ENCODE data around the gene KLK5. TPM values are rescaled to one million over a fixed set of nuclear protein-coding genes. Genes with fewer than 3 reads are reported as not detected.
"Not testable (repeated sequence)": the region's sequence is repeated elsewhere in the genome, so short reads cannot be mapped to it uniquely, and the experiment has no call there.

KLK5 gene, protein sequence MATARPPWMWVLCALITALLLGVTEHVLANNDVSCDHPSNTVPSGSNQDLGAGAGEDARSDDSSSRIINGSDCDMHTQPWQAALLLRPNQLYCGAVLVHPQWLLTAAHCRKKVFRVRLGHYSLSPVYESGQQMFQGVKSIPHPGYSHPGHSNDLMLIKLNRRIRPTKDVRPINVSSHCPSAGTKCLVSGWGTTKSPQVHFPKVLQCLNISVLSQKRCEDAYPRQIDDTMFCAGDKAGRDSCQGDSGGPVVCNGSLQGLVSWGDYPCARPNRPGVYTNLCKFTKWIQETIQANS
- not detected in 2 replicates for total RNA-seq (2014; rRNA removed; shearing (Covaris generic))

DNA sequence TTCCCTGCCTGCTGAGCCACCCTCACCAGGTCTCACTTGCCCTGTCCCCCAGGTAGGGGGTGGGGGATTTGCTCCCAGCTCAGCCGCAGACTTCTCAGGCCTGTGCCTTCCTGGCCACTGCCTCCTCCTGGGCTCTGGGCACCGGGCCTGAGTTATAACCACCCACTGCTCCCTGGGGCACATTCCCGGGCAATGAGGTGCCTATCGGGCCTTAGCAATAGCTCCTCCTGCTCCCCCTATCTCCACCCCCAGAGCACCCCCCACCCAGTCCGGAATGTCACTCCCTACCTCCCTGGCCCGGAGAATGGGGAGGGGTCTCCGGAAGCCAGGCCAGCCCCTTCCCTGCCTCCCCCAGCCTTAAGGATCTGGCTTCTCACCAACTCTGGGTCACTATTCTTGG, at the start of gene KLK5:
Gene KLK5 (minus strand): TSS at position 129 of the 400 bp plus-strand sequence. CDS start 381 bp downstream, outside the sequence.
- DNase-seq (ENCODE audit: low read depth) = peak; percentile 28

GRCh38 chr19:51002089-51002532, 49.3 kb upstream of the KLK5 start:
- DNase-seq (ENCODE audit: low read depth) = no peak

GRCh38 chr19:51001515-51001914, 48.7 kb upstream of the KLK5 start, which contains the start of gene KLK8:
Gene KLK8 (minus strand): TSS chr19:51001604. CDS start chr19:51001167, 437 bp downstream.
- DNase-seq (ENCODE audit: low read depth) = no peak

- DNase-seq (ENCODE audit: low read depth) = no peak
Measured at GRCh38 chr19:51000981-51001380, 48.1 kb upstream of the KLK5 start.

- no peak for DNase-seq (ENCODE audit: low read depth)
Measured at GRCh38 chr19:51000426-51000825, 47.6 kb upstream of the KLK5 start.

GRCh38 chr19:50998686-50999085, 45.8 kb upstream of the KLK5 start:
- no peak for DNase-seq (ENCODE audit: low read depth)

DNA sequence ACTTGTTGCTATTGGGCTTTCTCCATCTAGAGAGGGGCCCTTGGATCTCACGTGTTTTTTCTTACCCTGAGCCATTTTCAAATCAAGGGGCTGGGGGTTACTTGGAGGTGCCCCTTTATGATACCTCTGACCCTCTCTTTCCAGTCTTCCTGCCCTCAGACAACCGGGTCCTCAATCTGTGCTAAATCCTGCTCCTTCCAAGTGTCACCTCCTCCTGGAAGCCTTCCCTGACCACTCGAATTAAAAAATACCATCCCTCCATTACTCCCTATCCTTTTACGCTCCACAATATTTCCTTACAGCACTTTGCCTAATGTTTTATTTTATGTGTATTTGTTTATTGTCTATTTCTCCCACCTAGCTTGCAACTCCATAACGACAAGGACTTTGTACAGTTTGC, 45.2 kb upstream of the KLK5 start:
- DNase-seq (ENCODE audit: low read depth) = no peak

DNA sequence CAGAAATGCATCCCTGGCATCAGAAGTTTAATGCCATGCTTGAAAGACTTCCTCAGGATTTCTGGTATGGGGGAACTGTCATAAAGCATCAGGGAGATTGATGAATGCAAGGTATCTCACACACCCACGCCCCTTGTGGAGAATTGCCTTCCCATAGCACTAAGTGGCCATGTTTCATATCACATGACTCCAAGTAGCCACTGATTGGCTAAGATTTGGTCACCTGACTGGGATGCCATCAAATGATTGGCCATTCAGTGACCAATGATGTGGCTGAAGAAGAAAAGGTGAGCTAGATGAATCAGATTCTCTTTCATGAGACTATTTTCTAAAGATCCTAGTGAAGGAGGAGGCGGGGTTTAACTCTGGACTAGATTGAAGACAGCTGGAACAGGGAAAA, 41.3 kb upstream of the KLK5 start:
- DNase-seq (ENCODE audit: low read depth) = peak; percentile 8

DNA sequence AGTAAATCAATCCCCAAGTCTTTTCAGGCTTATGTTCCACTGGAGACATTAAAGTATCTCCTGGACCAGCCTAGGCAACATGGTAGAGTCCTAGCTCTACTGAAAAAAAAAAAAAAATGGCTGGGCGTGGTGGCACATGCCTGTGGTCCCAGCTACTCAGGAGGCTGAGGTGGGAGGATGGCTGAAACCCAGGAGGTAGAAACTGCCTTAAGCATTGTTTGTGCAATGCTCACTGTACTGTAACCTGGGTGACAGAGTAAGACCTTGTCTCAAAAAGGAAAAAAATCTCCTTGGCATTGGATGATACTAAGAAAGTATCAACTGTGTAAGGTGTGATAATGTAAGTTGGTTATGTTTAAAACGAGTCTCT, 39.8 kb upstream of the KLK5 start:
- no peak for DNase-seq (ENCODE audit: low read depth)

GRCh38 chr19:50984416-50984815, 31.6 kb upstream of the KLK5 start:
- not testable (repeated sequence) for DNase-seq (ENCODE audit: low read depth)

DNA sequence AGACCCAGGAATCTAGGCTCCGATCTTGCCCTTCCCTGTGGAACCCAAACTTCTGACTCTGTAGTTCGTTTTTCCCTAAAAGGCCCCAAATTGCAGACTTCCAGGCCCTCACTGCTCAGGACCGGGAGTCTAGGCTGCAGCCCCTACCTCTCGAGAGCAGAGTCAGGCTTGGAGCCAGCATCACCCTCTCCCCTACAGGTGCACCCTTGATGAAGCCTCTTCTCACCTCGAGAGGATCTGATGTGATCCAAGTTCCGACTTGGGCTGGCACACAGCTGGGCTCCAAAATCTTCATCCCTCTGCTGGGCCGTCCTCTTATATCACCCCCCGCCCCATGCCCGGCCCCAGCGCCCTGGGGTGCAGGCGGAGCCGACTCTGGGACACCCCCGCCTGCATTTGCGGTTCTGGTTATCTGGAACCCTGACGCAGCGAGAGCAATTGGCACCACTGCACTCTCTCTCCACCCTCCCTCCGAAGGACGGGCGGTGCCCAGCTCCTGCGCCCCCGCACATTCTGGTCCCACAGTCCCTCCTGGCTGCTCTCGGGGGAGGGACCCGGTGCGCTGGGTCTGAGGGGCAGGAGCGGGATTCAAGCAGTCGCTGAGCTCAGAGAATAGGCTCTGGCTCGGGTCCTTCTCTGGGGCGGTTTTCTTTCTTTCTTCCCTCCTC, 30.9 kb upstream of the KLK5 start, which contains the start of gene KLK7:
Gene KLK7 (minus strand): TSS at position 293 of the 668 bp plus-strand sequence. CDS start 1,518 bp downstream, outside the sequence.
- DNase-seq (ENCODE audit: low read depth) = no peak

DNA sequence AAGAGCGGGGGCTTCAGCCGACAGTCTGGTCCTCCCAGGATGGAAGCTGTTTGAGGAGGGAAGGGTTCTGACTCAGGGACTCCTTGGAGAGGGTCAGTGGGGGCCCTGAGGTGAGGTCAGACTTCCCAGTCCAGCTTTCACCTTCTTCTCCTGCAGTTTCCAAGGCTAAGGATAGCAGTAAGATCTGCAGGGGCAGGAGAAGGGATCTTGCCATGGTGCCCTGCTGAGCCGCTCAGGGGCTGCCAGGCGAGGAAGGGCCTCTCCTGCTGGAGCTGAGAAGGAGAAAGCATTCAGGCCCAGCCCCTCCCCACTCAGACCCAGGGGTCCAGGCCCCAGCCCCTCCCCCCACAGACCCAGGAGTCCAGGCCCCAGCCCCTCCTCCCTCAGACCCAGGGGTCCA, 29.3 kb upstream of the KLK5 start:
- no peak for DNase-seq (ENCODE audit: low read depth)

- no peak for DNase-seq (ENCODE audit: low read depth)
Measured at GRCh38 chr19:50981587-50982146, 28.8 kb upstream of the KLK5 start.

- DNase-seq (ENCODE audit: low read depth) = no peak
Measured at GRCh38 chr19:50980208-50980607, 27.4 kb upstream of the KLK5 start.

- no peak for DNase-seq (ENCODE audit: low read depth)
Measured at GRCh38 chr19:50979758-50980157, 26.9 kb upstream of the KLK5 start.

DNA sequence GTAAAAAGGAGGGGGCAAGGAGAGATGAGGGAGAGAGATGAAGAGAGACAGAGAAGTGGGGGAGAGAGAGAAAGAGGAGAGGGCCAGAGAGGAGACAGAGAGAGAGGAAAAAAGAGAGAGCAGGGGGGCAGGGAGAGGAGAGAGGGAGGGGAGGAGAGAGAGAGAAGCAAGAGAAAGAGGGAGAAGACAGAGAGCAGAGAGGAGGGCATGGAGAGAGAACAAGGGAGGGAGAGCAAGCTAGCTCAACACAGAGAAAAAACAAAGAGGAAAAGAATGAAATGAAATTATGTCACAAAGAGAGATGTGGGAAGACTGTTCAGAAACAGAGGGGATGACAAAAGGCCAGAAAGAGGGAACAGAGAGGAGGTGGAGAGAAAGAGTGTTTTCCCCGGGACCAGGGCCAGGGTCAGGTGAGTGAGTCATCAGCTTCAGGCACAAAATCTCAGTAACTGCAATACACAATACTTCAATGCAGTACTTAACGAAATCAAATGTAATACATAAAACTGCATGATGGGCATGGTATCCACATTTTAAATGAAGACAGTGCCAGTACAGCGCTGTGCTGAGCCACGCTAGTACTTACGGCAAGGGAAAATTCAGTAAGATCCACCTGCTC, 26.0 kb upstream of the KLK5 start:
- peak; percentile 20 for DNase-seq (ENCODE audit: low read depth)

- no peak for DNase-seq (ENCODE audit: low read depth)
Measured at GRCh38 chr19:50977626-50978025, 24.8 kb upstream of the KLK5 start.

- peak; percentile 53 for DNase-seq (ENCODE audit: low read depth)
Measured at GRCh38 chr19:50975766-50976165, 22.9 kb upstream of the KLK5 start.

GRCh38 chr19:50974702-50975556, 22.1 kb upstream of the KLK5 start:
- no peak for DNase-seq (ENCODE audit: low read depth)

DNA sequence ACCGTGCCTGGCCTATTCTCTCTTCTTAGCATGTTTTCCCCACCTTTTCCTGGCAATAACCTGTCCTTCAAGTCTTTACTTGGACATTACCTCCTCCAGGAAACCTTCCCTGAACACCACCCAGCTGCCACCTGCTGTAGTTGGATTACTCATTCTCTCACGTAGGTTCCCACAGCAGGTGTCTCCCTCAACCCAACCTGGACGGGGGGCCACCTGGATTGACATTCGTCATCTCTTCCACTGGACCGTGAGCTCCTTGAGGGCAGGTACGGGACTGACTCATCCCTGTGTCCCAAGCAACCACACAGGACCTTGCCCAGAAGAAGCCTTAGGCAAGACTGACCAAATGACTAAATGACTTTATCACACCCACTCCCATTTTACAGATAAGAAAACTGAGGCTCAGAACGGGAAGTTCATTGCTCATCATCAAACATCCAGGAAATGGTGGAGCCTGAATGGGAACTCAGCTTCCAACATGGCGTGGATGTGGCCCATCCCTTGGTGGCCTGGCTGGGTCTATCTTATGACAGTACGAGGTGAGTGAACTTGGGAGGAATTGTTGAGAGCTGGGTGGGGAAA, 20.0 kb upstream of the KLK5 start:
- DNase-seq (ENCODE audit: low read depth) = no peak

DNA sequence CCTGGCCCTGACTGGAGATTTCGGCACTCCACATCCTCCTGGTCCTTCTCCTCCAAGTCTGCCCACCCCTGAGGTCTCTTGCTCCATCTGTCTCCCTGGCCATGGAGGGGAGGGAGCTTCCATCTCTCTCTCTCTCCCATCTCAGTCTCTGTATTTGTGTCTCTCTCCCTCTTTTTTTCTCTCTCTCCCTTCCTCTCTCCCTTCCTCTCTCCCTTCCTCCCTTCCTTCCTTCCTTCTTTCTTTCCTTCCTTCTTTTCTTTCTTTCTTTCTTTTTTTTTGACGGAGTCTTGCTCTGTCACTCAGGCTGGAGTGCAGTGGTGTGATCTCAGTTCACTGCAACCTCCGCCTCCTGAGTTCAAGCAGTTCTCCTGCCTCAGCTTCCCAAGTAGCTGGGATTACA, 17.0 kb upstream of the KLK5 start:
- DNase-seq (ENCODE audit: low read depth) = not testable (repeated sequence)

Measured in M059J (cell line).